Nephron progenitor cell (in vitro differentiated cells): ENCODE measurements around the gene CTXND2.
"Not testable (repeated sequence)": the region's sequence is repeated elsewhere in the genome, so short reads cannot be mapped to it uniquely, and the experiment has no call there.

Source experiments
- DNase-seq: peaks from one replicate; pipeline ENCODE4 v3.0.0; 2021
- H3K27ac Mint-ChIP-seq: 2 replicates; pipeline ENCODE4 v1.8.0; 2021; ENCODE audit warnings: mild to moderate bottlenecking, moderate library complexity, mixed read lengths
- H3K27me3 Mint-ChIP-seq: 2 replicates; pipeline ENCODE4 v1.8.0; 2021; ENCODE audit warnings: mild to moderate bottlenecking, low read depth, mixed read lengths; ENCODE audit not compliant: poor library complexity
- H3K36me3 Mint-ChIP-seq: 2 replicates; pipeline ENCODE4 v1.8.0; 2021; ENCODE audit warnings: low read depth, mixed read lengths
- H3K4me1 Mint-ChIP-seq: 2 replicates; pipeline ENCODE4 v1.8.0; 2021; ENCODE audit warnings: mixed read lengths
- H3K4me3 Mint-ChIP-seq: 2 replicates; pipeline ENCODE4 v1.8.0; 2021; ENCODE audit warnings: mild to moderate bottlenecking, moderate library complexity, mixed read lengths
- H3K9me3 Mint-ChIP-seq: 2 replicates; pipeline ENCODE4 v1.8.0; 2021; ENCODE audit warnings: mild to moderate bottlenecking, moderate library complexity, mixed read lengths
- TF ChIP-seq, protein P1 (sequence below): fragments of 200-600 bp; sonication (generic); IDR thresholded peaks from 2 replicates; pipeline ENCODE4 v1.5.0; 2021; ENCODE audit warnings: antibody characterized with exemption

CTXND2 gene

DNA sequence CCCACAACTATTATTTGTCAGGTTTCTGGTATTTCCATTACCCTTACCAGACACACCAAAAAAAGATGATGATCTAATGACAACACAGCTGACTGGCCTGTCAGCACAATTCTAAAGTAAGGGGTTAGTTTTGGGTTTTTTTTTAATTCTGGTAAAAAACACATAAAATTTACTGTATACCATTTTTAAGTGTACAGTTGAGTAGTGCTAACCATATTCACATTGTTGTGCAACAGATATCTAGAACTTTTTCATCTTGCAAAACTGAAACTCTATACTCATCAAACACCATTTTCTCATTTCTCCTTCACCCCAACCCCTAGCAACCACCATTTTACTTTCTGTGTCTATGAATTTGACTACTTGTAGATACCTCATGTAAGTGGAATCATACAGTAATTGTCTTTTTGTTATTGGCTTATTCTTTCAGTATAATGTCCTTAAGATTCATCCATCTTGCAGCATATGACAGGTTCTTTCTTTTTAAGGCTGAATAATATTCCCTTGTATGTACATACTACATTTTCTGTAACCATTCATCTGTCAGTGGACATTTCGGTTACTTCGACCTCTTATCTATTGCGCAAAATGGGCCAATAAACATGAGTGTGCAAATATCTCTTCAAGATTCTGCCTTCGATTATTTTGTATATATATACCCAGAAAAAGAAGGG, 40.3 kb upstream of the CTXND2 start:
- Mint-ChIP-seq H3K4me1 (no peaks in the 10 kb centered on the region), H3K27me3 (no peaks in the 10 kb centered on the region), H3K4me3 (no peak overlapping the region), H3K36me3 (peaks cover 42% of the 10 kb centered on the region), H3K27ac (no peak overlapping the region), H3K9me3 (peaks cover 4% of the 10 kb centered on the region)
- no peak for DNase-seq
- TF ChIP-seq, protein P1, sequence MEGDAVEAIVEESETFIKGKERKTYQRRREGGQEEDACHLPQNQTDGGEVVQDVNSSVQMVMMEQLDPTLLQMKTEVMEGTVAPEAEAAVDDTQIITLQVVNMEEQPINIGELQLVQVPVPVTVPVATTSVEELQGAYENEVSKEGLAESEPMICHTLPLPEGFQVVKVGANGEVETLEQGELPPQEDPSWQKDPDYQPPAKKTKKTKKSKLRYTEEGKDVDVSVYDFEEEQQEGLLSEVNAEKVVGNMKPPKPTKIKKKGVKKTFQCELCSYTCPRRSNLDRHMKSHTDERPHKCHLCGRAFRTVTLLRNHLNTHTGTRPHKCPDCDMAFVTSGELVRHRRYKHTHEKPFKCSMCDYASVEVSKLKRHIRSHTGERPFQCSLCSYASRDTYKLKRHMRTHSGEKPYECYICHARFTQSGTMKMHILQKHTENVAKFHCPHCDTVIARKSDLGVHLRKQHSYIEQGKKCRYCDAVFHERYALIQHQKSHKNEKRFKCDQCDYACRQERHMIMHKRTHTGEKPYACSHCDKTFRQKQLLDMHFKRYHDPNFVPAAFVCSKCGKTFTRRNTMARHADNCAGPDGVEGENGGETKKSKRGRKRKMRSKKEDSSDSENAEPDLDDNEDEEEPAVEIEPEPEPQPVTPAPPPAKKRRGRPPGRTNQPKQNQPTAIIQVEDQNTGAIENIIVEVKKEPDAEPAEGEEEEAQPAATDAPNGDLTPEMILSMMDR = no peak

DNA sequence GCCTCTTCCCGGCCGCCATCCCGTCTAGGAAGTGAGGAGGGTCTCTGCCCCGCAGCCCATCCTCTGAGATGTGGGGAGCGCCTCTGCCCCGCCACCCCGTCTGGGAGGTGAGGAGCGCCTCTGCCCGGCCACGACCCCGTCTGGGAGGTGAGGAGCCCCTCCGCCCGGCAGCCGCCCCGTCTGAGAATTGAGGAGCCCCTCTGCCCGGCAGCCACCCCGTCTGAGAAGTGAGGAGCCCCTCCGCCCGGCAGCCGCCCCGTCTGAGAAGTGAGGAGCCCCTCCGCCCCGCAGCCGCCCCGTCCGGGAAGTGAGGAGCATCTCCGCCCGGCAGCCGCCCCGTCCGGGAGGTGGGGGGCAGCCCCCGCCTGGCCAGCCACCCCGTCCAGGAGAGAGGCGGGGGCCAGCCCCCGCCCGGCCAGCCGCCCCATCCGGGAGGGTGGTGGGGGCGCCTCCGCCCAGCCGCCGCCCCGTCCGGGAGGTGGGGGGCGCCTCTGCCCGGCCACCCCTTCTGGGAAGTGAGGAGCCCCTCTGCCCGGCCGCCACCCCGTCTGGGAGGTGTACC, 36.1 kb upstream of the CTXND2 start:
- H3K4me1 Mint-ChIP-seq, H3K27me3 Mint-ChIP-seq, H3K4me3 Mint-ChIP-seq, DNase-seq, H3K27ac Mint-ChIP-seq: not testable (repeated sequence)
- Mint-ChIP-seq H3K9me3 (peaks cover 41% of the 10 kb centered on the region), H3K36me3 (peaks cover 80% of the 10 kb centered on the region)

DNA sequence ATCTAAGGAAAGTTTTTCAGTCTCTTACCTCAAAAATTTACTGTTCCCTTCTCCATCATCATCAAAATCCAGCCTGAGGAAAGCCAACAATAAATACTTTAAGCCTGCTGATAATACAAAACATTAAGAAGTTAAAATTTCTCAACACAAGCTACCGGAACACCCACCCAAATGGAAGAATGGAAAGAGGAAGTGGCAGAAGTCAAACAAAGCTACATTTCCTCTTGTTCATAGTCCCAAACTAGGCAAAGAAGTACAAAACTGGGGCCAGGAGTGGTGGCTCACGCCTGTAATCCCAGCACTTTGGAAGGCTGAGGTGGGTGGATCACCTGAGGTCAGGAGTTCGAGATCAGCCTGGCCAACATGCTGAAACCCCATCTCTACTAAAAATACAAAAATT, 34.2 kb upstream of the CTXND2 start:
- not testable (repeated sequence) for H3K4me1 Mint-ChIP-seq, H3K27me3 Mint-ChIP-seq, H3K4me3 Mint-ChIP-seq, H3K27ac Mint-ChIP-seq, DNase-seq
- Mint-ChIP-seq H3K9me3 (peaks cover 43% of the 10 kb centered on the region), H3K36me3 (peaks cover 80% of the 10 kb centered on the region)

DNA sequence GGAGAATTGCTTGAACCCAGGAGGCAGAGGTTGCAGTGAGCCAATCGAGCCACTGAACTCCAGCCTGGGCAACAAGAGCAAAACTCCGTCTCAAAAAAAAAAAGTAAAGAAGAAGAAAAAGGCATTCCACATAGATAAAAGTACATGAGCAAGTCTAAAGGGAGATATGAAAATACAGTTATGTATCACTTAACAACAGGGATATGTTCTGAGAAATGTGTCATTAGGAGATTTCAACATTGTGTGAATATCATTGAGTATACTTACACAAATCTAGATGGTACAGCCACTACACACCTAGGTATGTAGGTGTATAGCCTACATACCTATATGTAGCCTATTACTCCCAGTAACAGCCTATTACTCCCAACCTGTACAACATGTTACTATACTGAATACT, 23.2 kb upstream of the CTXND2 start:
- Mint-ChIP-seq H3K9me3 (peaks cover 7% of the 10 kb centered on the region), H3K4me1 (no peaks in the 10 kb centered on the region), H3K27me3 (no peaks in the 10 kb centered on the region), H3K36me3 (peaks cover 57% of the 10 kb centered on the region), H3K4me3 (no peak overlapping the region), H3K27ac (no peak overlapping the region)
- TF ChIP-seq, protein P1 = no peak
- DNase-seq = no peak

DNA sequence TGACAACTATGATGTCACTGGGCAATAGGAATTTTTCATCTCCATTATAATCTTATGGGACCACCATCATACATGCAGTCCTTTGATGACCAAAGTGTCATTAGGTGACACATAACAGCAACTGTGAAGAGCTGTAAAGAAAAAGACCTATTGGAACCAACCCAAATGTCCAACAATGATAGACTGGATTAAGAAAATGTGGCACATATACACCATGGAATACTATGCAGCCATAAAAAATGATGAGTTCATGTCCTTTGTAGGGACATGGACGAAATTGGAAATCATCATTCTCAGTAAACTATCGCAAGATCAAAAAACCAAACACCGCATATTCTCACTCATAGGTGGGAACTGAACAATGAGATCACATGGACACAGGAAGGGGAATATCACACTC, 22.7 kb upstream of the CTXND2 start:
- H3K4me3 Mint-ChIP-seq, DNase-seq, H3K4me1 Mint-ChIP-seq, H3K9me3 Mint-ChIP-seq, H3K27ac Mint-ChIP-seq, H3K27me3 Mint-ChIP-seq: not testable (repeated sequence)
- peaks cover 60% of the 10 kb centered on the region for H3K36me3 Mint-ChIP-seq

DNA sequence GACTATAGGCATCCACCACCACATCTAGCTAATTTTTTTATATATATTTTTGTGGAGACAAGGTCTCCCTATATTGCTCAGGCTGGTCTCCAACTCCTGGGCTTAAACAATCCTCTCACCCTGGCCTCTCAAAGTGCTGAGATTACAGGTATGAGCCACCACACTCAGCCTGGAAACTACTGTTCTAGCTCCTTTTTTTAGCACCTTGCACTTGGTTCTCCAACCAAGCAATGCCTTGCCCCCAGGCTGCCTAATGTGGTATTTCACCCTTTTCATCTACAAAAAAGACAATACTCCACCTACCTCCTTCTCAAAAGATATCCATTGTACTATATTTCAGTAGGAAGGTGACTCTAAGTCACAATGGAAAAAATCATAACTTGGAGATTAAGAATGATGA, 17.3 kb upstream of the CTXND2 start:
- DNase-seq = no peak
- Mint-ChIP-seq H3K9me3 (no peaks in the 10 kb centered on the region), H3K4me3 (no peak overlapping the region), H3K4me1 (peaks cover 9% of the 10 kb centered on the region), H3K36me3 (peaks cover 67% of the 10 kb centered on the region), H3K27me3 (no peaks in the 10 kb centered on the region), H3K27ac (no peak overlapping the region)
- TF ChIP-seq, protein P1 = no peak

DNA sequence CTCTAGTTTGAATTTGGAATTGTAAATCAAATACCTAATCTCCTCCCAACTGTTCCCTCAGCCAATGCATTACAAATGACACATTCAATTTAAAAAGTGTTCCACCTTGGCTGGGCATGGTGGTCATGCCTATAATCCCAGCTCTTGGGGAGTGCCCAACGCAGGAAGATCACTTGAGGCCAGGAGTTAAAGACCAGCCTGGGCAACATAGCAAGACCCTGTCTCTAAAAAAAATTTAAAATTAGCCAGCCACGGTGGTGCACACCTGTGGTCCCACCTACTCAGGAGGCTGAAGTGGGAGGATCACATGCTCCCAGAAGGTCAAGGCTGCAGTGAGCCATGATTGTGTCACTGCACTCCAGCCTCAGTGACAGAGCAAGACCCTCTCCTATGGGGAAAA, 14.4 kb upstream of the CTXND2 start:
- Mint-ChIP-seq H3K27me3 (no peaks in the 10 kb centered on the region), H3K9me3 (no peaks in the 10 kb centered on the region), H3K4me1 (peaks cover 25% of the 10 kb centered on the region), H3K36me3 (peaks cover 51% of the 10 kb centered on the region), H3K4me3 (no peak overlapping the region), H3K27ac (peak overlapping the region; percentile 61)
- TF ChIP-seq, protein P1 = no peak
- DNase-seq = no peak
